NOMO-1 treated with dmso at 0.1 percent for 144 hours (cell line): Measurements from ENCODE around the gene UBE2D2.

Source experiments
- DNase-seq: peaks from one replicate; lab custom pipeline; 2025; ENCODE audit not compliant: unreplicated experiment; lab: John Stamatoyannopoulos, UW

UBE2D2 gene

DNA sequence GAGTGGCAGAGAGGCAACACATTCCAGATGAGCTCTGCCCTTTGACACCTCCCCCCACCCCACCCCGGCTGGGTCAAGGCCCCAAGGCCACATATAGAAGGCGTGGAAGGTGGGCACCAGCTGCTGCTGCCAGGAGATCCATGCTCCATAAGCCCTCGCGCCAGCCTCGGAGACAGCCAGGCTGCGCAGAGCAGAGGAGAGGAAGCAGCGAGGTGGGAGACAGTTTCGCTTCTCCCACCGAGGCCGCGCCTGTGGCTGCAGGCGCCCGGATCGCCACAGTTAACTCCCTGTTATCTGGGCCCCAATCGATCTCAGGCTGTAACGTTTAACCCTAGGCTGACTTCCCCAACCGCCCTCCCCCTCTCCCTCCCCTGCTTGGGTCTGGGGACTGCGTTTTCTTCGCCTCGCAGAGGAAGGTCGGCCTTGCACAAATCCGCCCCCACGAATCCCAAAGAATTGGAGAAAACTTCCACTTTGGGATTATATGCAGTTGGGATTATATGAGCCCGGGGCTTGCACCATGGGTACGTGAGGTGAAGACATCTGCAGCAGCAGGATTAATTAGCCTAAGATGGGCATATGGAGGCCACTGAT lies 85.9 kb downstream of the UBE2D2 start:
- DNase-seq, result peak; percentile 74

- no peak for DNase-seq
Observed at GRCh38 chr5:139647506-139648204, 86.5 kb downstream of the UBE2D2 start.

DNA sequence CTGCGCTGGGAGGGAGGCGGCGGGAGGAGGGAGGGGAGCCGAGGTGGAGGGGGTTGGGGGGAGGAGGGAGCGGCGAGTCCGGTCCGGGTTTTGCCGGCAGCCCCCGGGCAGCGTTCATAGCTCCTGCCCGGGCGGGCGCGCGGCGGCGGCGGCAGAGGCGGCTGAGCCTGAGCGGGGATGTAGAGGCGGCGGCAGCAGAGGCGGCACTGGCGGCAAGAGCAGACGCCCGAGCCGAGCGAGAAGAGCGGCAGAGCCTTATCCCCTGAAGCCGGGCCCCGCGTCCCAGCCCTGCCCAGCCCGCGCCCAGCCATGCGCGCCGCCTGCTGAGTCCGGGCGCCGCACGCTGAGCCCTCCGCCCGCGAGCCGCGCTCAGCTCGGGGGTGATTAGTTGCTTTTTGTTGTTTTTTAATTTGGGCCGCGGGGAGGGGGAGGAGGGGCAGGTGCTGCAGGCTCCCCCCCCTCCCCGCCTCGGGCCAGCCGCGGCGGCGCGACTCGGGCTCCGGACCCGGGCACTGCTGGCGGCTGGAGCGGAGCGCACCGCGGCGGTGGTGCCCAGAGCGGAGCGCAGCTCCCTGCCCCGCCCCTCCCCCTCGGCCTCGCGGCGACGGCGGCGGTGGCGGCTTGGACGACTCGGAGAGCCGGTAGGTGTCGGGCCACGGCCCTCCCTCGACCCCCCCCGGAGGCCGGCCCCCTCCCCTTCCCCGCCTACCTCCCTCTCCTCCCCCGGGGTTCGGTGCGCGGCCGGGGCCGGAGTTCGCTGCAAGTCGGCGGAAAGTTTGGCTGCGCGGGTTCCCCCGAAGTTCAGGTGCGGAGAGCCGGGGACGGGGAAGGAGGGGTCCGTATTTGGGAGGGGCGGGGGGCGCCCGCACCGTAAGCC lies 87.3 kb downstream of the UBE2D2 start, which contains the start of gene CXXC5:
Gene CXXC5, plus strand, starts transcription at position 145 of the 877 bp plus-strand sequence. CDS start 32,175 bp downstream, outside the sequence.
- DNase-seq, result peak; percentile 66

DNA sequence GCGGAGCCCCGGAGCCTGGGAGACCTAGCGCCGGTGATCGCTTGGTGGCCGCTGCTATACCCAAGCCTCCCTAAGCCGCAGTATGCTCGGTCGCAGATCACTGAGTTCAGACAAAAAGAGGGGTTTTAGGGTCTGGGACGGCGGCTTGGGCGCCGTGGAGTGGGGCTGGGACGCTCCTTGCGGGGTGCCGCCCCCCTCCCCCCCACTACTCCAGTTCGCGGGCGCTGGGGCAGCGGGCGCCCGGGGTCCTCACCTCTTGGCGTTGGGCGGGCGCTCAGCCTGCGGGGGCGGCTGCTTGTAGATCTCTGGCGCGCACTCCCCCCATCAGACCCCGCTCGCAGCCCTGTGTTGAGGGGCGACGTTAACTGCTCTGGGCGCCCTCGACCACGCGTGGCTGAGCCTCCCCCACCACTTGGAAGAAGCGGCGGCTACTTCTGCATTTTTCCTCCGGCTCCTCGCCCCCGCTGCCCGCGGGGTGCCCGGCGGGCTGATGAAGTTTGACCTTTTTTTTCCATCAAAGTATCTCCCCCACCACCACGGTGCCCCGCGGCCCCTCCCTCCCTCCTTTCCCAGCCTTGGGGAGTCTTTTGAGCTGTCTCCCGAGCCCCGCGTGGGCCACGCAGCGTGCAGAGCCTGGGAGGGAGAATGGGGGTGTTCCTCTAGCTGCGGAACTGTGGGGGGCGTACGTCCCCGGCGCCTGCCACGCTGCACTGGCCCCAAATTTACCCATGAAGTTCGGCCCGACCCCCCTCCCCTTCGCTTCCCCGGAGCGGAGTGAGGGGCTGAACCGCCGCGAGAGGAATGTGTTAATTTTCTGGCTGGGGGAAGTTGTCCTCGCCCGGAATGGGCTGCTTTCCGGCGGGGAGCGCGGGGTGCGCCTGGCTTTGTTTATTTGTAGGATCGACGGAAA lies 88.2 kb downstream of the UBE2D2 start:
- DNase-seq, result peak; percentile 26

DNA sequence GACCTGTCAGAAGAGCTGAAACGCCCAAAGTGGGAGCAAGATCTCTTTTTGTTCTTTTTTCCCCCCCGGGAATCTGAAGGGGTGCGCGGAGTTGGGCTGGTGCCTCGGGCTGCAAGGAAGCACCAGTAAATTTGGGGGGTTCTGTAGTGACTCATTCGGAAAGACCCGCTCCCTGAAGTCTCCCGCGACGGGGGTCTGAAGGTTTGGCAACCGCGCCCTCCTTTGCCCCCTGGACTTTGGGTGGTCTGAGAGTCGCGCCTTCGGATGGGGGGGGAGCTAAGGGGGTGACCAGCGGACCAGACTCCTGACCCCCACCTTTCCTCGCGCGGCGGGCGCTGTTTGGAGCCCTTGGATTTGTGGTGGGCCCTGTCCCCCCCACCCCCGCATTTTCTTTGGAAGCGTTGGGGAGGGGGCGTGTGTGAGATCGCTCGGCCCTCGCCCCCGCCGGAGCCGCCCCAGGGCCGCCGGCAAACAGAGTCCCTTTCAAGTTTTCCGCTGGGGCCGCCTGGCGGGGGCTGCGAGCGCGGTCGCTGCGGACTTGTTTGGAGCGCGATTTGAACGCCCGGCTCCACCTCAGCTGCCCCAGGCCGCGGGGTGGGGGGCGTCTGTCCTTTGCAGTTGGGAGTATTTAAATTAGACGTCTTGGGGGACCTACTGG lies 89.0 kb downstream of the UBE2D2 start:
- no peak for DNase-seq

DNA sequence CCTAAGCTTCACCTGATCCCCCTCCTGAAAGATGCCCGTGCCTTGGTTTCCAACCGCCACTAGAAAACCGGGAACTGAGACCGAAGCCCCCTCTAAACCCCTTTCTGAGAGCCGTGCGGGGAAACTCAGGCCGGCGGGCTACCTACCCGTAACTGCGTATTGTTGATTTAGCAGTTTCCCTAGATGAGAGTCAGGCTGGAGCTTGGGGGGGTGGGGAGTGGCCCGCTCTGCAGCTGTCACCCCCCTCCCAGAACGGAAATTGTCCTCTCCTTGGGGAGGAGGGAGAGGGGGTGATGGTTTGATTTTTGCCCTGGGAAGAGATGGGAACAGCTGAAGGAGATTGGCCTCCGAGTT lies 89.5 kb downstream of the UBE2D2 start:
- no peak for DNase-seq

DNA sequence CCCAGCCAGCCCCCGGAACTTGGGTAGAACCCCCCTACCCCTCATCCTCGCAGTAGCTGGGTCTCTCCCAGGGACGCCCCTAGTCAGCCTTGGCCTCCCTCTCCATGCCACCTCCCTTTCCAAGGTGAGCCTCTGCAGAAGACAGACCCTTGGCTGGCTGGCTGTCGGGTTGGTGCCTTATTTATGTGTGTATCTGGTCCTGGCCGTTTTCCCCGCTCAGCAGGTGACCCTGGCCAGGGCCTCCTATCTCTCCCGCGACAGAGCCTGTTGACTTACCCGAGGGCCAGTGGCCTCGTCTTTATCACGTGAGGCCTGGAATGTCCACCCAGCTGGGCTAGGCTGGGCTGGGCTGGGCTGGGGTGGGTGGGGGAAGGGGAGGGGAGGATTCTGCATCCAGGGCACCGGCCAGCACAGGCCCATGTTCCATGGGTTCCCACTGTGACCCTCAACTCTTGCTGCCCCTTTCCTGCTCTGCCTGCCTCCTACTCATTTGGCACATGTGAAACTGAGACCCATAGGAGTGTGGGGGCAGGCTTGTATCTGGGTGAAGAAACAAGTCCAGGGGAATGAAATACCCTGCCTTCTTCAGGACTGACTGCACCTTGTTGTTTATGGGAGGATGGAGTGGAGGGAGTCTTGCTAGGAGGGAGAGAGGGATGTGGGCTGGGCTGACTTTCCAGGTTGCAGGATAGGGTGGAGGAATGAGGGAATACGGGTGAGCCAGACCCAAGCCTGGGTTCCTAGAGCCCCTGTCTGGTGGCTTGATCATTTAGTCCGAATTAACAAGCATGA lies 90.1 kb downstream of the UBE2D2 start:
- DNase-seq, result no peak

DNA sequence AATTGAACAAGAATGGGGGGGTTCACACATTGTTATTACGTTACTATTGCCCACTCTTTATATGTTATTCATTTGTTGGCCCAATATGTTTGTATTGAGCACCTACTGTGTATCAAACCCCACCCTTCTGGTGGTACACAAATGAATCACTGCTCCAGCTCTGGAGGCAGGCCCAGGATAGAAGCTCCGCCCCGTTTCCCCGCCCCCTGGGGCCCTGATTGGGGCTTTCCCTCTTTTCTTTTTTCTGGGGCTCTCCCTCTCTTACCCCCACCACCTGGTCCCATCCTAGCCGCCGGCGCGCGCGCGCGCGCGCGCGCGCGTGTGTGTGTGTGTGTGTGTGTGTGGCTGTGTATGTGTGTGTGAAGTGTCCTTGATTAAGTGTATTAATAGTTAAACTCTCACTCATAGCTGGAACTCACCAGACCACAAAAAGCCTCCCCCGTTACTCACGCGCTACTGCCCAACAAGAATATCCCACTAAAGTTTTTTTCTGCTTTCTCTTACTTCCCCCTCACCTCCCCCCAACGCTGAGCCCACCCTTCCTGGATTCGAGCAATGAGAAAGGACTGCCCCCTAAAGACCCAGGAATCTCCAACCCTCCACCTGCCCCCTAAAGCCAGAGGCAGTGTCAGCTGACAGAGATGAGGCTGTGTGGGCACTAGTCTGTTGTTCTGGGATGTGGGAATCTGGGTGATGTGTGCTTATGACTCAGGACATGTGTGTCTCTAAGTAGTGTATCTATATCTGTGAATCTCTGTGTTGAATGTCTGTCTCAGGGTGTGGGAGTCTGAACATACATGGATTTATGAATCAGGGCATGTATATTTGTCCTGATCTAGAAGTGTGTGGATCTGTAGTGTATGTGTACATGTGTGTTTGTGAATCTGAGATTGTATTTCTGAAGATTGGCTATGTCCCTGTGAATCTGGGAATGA lies 91.0 kb downstream of the UBE2D2 start:
- peak; percentile 32 for DNase-seq

- no peak for DNase-seq
Observed at GRCh38 chr5:139652788-139653241, 91.7 kb downstream of the UBE2D2 start.

- no peak for DNase-seq
Observed at GRCh38 chr5:139653616-139654015, 92.5 kb downstream of the UBE2D2 start.

DNA sequence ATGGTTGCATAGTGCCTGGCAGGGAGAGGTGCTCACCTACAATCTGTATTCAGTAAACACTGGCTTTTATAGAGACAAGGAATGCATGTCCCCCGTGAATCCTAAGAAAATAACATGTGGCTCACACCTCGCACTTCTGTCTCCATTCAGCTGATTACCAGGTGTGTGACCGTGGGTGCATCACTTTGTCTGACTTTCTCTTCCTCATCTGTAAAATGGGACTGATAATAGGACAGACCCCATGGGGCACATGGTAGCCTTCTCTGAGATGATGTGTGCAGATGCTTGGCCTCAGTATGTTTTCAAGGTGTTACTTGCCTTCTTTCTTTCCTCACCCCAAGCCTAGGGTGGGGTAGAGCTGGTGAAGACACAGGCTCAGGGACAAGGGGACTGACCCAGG lies 93.3 kb downstream of the UBE2D2 start:
- no peak for DNase-seq

DNA sequence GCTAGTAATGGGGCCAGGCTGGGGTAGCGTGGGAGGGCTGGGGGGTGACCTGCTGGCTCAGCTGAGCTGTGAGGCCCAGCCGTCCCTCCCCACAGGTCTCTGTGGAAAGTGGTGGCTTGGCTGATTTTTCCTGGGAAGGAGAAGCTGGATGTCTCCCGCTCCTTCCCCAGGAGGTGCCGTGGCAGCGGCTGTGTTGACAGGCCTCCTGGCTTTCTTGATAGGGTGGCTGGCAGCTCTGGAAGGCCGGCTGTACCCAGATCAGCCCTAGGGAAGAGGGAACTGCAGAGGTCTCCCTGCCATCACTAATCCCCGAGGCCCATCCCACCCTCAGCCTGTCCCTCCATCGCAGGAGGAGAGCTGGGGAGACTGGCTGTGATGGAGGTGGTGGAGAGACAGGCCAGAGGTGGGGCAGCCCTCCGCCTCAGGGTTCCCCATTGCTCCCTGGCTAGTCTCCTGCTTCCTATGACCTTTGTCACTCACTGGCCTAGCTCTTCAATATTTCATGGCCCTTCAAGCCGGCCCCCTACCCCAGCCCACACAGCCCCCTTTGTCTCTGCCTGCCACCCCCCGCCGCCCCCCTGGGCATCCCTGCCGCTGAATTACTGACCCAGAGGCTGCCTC lies 93.8 kb downstream of the UBE2D2 start:
- DNase-seq, result no peak

- no peak for DNase-seq
Observed at GRCh38 chr5:139655727-139656271, 94.7 kb downstream of the UBE2D2 start.

- no peak for DNase-seq
Observed at GRCh38 chr5:139657363-139658321, 96.5 kb downstream of the UBE2D2 start.

DNA sequence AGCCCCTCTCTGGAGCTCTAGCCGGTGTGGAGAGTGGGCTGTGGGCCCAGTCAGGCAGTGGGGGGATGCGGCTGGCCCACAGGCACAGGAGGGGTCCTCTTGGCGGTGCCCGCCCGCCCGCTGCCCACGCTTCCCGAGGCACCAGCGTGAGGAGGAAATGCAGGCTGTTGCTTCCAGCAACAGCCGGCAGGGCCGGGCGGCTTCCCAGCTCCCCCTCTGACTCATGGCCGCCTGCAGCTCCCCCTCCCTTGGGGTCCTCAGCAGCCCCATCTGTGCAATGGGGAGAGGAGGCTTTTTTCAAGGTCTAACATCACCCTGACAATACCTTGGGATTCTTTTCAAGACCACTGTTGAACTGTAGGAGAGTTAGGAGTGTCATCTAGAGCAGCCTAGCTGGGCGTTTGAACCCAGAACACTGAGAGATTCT lies 97.4 kb downstream of the UBE2D2 start:
- DNase-seq, result no peak

DNA sequence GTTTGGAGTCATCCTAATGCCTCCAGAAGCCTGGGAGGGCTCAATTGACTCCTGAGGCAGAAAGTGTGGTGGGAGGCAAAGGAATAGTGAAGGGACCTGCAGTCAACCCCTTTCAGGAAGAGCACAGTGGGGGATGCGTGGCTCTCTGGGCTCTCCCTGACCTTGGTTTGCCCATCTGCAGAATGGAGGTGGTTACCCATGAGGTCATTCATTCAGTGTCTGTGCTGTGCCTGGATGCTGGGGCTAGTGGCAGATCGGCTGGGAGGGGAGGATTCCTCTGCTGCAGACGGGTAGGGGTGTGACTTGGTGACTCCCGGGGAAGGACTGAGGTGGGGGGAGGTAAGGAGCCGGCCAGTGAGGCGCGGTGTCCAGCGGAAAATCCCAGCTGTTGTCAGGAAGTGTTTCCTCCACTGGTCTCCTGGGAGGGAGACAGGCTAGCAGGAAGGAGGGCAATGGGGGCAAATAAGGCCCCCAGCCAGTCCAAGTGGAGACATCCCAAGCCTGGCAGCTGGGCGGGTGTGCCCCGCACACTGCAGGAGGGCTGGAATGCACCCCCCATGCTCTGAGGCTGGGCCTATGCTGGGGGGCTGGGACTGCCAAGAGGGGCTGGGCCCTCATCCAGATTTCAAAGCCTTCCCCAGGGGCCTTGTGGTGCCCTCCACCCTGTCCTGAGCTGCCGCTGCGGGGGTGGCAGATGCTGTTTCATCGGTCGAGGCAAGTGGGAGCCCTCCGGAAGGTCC lies 98.0 kb downstream of the UBE2D2 start:
- no peak for DNase-seq
